Thoracic aorta (tissue), 2 donors: ENCODE data around the gene RANBP17. TPM values are rescaled to one million over a fixed set of nuclear protein-coding genes. Genes with fewer than 3 reads are reported as not detected.

Experiments used
- ATAC-seq: fragments of 150-250 bp; one replicate; pipeline ENCODE4 v1.8.0; 2017; ENCODE audit warnings: low read depth; ENCODE audit not compliant: insufficient number of reproducible peaks, low FRiP score
- DNase-seq: peaks from one replicate; pipeline ENCODE4 v3.0.0-alpha.2; 2020; ENCODE audit warnings: low spot score
- H3K27ac ChIP-seq, 2 donors: fragments of 200-600 bp; sonication (generic); 1 replicate in 1 of 2; 2 replicates in 1 of 2; pipeline ENCODE4 v1.5.1; 2016; ENCODE audit warnings: mild to moderate bottlenecking in 2 of 2, moderate library complexity in 2 of 2
- H3K27me3 ChIP-seq: fragments of 200-600 bp; sonication (generic); replicated peaks from 2 replicates; pipeline ENCODE4 v1.6.0; 2016; ENCODE audit warnings: mild to moderate bottlenecking; ENCODE audit not compliant: insufficient read depth
- H3K36me3 ChIP-seq: fragments of 200-600 bp; sonication (generic); one replicate; pipeline ENCODE4 v1.5.1; 2016
- H3K4me1 ChIP-seq, 2 donors: fragments of 200-600 bp; sonication (generic); 1 replicate in 1 of 2; 2 replicates in 1 of 2; pipeline versions ENCODE4 v1.5.1 to v1.6.0; 2016; ENCODE audit warnings: low read depth in 2 of 2, mild to moderate bottlenecking in 1 of 2; ENCODE audit not compliant: control insufficient read depth in 1 of 2
- H3K4me3 ChIP-seq: fragments of 200-600 bp; sonication (generic); 2 replicates; pipeline ENCODE4 v1.5.1; 2016; ENCODE audit warnings: mild to moderate bottlenecking
- H3K9me3 ChIP-seq: fragments of 200-600 bp; sonication (generic); 2 replicates; pipeline ENCODE4 v1.5.1; 2016
- total RNA-seq, 2 donors: library from RNA; depleted of rRNA; stranded (reverse); fragments of >200 nt; gene quantifications; one replicate each; pipeline versions ENCODE4 v1.1.0 to v1.2.3, GENCODE V29; 2016
- TF ChIP-seq, protein P1 (sequence below): fragments of 200-600 bp; sonication (generic); IDR thresholded peaks from one replicate; pipeline ENCODE4 v1.5.1; 2019; ENCODE audit warnings: antibody characterized with exemption

The RANBP17 gene
- total RNA-seq, 2 donors from 2014 or later = 8.4 to 31.1 TPM

DNA sequence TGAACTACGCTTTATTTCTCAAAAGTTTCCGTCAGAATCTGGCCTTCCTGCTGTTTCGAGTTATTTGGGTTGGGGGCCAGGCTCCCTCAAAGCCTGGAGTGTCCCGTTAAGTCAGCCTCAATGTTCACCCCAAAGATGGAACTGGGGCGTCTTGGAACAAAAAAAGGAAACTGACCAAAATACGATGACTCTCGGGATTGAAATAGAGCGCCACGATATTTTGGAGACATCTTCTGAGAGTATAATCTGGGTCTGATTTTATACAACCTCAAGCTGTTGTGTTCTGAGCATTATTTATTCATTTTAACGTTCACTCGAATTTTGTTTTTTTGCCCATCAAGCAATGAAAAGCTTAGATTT is 475.4 kb downstream of the RANBP17 start:
- no peak for DNase-seq
- Histone ChIP-seq H3K4me3 (peak overlapping the region; percentile 62), H3K27me3 (no peaks in the 10 kb centered on the region)

DNA sequence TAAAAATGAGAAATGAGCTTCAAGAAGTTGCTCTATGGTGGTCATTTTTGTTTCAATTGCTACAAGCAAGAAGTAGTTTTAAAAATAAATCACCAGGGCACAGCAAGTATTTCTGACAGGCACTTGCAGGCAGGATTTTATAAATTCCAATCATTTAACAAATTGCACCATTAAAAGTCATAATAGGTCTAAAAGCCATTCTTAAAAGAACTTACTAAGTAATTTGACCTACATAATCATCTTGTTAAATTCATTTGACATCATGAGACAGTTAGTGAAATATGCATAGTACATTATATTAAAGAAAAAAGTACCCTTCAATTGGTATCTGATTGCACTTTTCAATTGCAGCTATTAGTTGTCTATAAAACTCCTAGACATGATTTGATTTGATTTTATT is 478.2 kb downstream of the RANBP17 start:
- TF ChIP-seq, protein P1, sequence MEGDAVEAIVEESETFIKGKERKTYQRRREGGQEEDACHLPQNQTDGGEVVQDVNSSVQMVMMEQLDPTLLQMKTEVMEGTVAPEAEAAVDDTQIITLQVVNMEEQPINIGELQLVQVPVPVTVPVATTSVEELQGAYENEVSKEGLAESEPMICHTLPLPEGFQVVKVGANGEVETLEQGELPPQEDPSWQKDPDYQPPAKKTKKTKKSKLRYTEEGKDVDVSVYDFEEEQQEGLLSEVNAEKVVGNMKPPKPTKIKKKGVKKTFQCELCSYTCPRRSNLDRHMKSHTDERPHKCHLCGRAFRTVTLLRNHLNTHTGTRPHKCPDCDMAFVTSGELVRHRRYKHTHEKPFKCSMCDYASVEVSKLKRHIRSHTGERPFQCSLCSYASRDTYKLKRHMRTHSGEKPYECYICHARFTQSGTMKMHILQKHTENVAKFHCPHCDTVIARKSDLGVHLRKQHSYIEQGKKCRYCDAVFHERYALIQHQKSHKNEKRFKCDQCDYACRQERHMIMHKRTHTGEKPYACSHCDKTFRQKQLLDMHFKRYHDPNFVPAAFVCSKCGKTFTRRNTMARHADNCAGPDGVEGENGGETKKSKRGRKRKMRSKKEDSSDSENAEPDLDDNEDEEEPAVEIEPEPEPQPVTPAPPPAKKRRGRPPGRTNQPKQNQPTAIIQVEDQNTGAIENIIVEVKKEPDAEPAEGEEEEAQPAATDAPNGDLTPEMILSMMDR = no peak
- no peaks in the 10 kb centered on the region for H3K36me3 ChIP-seq
- DNase-seq = no peak

More for the DNA sequence above, 475.4 kb downstream of the RANBP17 start:
- H3K27ac ChIP-seq = no peak overlapping the region
- H3K4me1 ChIP-seq = no peaks in the 10 kb centered on the region
- H3K9me3 ChIP-seq = no peaks in the 10 kb centered on the region
- no peaks in the 10 kb centered on the region for H3K36me3 ChIP-seq
- ATAC-seq = no peak
- TF ChIP-seq, protein P1 = no peak

DNA sequence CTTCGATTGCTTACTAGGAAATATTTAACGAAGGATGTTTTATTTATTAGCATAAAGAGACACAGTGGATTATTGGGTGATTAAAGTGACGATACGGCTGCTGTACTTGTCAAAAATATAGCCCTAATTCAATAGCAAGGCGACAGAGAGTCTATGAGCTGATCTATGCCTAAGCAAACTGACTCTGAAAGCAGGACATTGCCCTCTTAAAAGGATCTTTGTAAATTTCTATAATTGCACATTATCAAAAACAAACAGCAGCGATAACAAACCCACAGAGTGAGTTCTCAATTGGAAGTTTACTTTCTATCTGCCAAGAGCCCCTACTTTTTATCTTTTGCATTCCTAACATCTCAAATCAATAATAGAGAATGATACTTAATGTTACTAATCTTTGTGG is 478.7 kb downstream of the RANBP17 start:
- DNase-seq (no peak), ATAC-seq (no peak)
- Histone ChIP-seq H3K4me1 (no peaks in the 10 kb centered on the region), H3K9me3 (no peaks in the 10 kb centered on the region), H3K4me3 (no peak overlapping the region), H3K27ac (no peak overlapping the region), H3K36me3 (no peaks in the 10 kb centered on the region), H3K27me3 (no peaks in the 10 kb centered on the region)
- TF ChIP-seq, protein P1 = no peak

More for the DNA sequence above, 478.2 kb downstream of the RANBP17 start:
- Histone ChIP-seq H3K4me3 (no peak overlapping the region), H3K27ac (no peak overlapping the region), H3K9me3 (no peaks in the 10 kb centered on the region), H3K27me3 (no peaks in the 10 kb centered on the region), H3K4me1 (no peaks in the 10 kb centered on the region)
- no peak for ATAC-seq

DNA sequence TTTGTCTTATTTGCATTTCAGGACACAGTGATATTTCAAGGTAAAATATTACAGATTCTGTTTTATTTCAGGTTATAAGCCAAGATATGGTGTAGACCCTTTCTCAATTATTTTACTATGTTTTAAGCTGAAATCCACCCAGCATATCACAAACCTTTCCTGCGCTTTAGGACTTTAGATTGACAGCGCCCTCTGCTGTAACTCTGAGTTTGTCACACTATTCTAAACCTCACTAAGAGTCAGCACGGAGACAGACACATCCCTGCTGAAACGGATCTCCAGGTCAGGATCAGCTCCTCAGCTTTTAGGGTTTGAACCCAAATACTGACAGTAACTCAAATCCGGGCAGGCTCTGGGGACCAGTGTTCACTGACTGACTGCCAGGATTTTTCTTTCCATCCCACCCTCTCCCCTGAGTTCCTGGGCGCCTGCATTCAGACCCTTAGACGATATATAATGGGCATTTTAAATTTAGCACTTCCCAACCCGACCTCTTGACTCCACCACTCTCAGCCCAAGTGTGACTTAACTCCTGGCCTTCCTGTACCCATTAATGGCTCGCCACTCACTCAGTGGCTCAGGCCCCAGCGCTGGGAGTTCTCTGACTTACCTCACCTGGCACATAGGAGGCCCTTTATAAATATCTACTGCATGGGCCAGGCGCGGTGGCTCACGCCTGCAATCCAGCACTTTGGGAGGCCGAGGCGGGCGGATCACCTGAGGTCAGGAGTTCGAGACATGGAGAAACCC is 480.7 kb downstream of the RANBP17 start:
- H3K27ac ChIP-seq = no peak overlapping the region
- ATAC-seq (no peak), DNase-seq (no peak)
- H3K27me3 ChIP-seq = no peaks in the 10 kb centered on the region
- no peaks in the 10 kb centered on the region for H3K36me3 ChIP-seq
- H3K9me3 ChIP-seq = no peaks in the 10 kb centered on the region
- no peaks in the 10 kb centered on the region for H3K4me1 ChIP-seq
- H3K4me3 ChIP-seq = no peak overlapping the region
- TF ChIP-seq, protein P1 = peak; percentile 34

DNA sequence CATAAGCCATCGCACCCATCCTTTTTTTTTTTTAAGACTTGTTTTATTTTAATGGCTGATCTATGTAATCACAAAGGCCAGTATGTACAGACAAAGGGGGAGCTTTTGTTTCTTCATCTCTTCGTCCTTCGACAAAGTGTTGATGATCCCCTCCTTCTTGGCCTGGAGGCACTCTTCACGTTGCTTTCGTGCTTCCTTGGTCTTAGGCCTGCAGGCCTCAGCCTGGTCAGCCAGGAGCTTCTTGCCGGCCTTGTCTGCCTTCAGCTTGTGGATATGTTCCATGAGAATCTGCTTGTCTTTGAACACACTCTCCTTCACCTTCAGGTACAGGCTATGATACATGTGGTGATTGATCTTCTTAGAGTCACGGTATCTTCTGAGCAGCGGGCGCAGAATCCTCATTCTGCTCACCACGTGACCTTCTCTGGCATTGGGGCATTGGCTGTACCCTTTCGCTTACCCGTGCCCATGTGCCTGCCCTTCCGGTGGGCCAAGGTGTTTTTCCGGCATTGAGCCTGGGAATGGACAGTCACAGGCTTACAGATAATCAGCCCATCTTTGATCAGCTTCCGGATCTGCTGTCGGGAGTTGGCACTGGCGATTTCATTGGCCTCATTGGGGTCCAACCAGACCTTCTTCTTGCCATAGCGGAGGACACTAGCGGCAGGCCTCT is 483.3 kb downstream of the RANBP17 start:
- ATAC-seq (no peak), DNase-seq (no peak)
- TF ChIP-seq, protein P1 = no peak
- Histone ChIP-seq H3K4me3 (no peak overlapping the region), H3K36me3 (no peaks in the 10 kb centered on the region), H3K9me3 (no peaks in the 10 kb centered on the region), H3K4me1 (no peaks in the 10 kb centered on the region), H3K27me3 (no peaks in the 10 kb centered on the region), H3K27ac (no peak overlapping the region)

Other genes with a start within 250 kb of the RANBP17 start
- not detected for gene GABRP, start 78.3 kb upstream of the RANBP17 start, total RNA-seq